Stimulated activated CD4-positive, alpha-beta T cell treated with anti-CD3 and anti-CD28 coated beads, Interleukin-1b, Interleukin-23, amount 100 ng/mL, for 48 hours (primary cell): ENCODE results near the gene TMEM37.

Source experiments
- DNase-seq: peaks from one replicate; pipeline ENCODE4 v3.0.0-alpha.2; 2020

The TMEM37 gene

GRCh38 chr2:119461811-119462210, 30.2 kb downstream of the TMEM37 start:
- DNase-seq: no peak

- no peak for DNase-seq
Measured at GRCh38 chr2:119462574-119462973, 30.9 kb downstream of the TMEM37 start.

- DNase-seq: peak; percentile 11
Measured at GRCh38 chr2:119463136-119463535, 31.5 kb downstream of the TMEM37 start.

- DNase-seq: no peak
Measured at GRCh38 chr2:119463990-119464389, 32.3 kb downstream of the TMEM37 start.

GRCh38 chr2:119464981-119465380, 33.3 kb downstream of the TMEM37 start:
- DNase-seq: no peak

GRCh38 chr2:119465687-119466086, 34.0 kb downstream of the TMEM37 start:
- DNase-seq: no peak

- DNase-seq: no peak
Measured at GRCh38 chr2:119466373-119466772, 34.7 kb downstream of the TMEM37 start.

GRCh38 chr2:119468154-119468955, 36.7 kb downstream of the TMEM37 start:
- no peak for DNase-seq

GRCh38 chr2:119469131-119469530, 37.5 kb downstream of the TMEM37 start:
- no peak for DNase-seq

- no peak for DNase-seq
Measured at GRCh38 chr2:119469661-119470297, 38.1 kb downstream of the TMEM37 start.

GRCh38 chr2:119472749-119473148, 41.1 kb downstream of the TMEM37 start:
- DNase-seq: no peak

GRCh38 chr2:119473621-119474370, 42.1 kb downstream of the TMEM37 start:
- no peak for DNase-seq

- no peak for DNase-seq
Measured at GRCh38 chr2:119474371-119475224, 42.9 kb downstream of the TMEM37 start.

GRCh38 chr2:119475225-119475856, 43.7 kb downstream of the TMEM37 start:
- no peak for DNase-seq

- no peak for DNase-seq
Measured at GRCh38 chr2:119475857-119476244, 44.2 kb downstream of the TMEM37 start.

GRCh38 chr2:119476301-119477112, 44.9 kb downstream of the TMEM37 start:
- peak; percentile 33 for DNase-seq

GRCh38 chr2:119477113-119477505, 45.5 kb downstream of the TMEM37 start:
- DNase-seq: no peak

GRCh38 chr2:119478188-119478977, 46.7 kb downstream of the TMEM37 start:
- no peak for DNase-seq

- no peak for DNase-seq
Measured at GRCh38 chr2:119478978-119479295, 47.3 kb downstream of the TMEM37 start.

GRCh38 chr2:119480184-119480583, 48.5 kb downstream of the TMEM37 start:
- no peak for DNase-seq

GRCh38 chr2:119480718-119481142, 49.1 kb downstream of the TMEM37 start:
- DNase-seq: no peak
